HL-60/S4 treated with retinoic acid at 250 ng/mL for 4 days and 3 days (cell line): ENCODE measurements around the gene AAGAB.

Experiments
- in situ Hi-C: fragments of 300-500 bp; cut with MboI; formaldehyde crosslinking; loops from 2 replicates; pipeline ENCODE4 v1.7.0; 2022; ENCODE audit warnings: low sequenced_read_pairs

AAGAB gene

DNA sequence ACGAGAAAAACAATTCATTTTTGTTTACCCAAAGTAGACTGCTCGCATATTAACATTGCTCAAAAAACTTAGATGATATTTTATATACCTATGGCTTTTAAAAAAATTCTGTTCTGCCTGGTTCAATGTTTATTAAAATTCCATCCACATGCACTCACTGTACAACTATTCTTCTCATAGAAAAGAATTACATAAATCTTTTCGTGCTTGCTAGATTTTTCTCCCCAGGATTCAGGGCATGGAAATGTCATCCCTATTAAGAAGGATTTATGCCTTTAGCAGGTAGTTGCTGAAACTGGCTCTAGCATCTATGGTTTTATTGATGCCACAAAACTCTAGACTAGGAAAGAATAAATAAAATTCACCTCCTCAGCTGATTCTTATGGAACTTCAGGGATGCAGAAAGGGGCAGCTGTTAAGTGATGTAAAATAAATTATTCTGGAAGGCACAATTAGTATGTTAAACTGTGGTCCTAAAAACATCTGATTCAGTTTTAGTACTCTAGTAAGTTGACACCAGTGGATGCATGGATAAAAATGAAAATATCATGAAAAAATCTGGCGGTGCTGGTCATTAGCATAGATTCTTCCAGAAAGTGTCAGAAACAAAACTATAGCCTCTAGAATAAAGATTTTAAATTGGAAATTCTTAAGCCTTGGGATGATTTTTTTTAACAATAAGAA lies 41.6 kb downstream of the AAGAB start:
- in situ Hi-C loops: no loop called here

DNA sequence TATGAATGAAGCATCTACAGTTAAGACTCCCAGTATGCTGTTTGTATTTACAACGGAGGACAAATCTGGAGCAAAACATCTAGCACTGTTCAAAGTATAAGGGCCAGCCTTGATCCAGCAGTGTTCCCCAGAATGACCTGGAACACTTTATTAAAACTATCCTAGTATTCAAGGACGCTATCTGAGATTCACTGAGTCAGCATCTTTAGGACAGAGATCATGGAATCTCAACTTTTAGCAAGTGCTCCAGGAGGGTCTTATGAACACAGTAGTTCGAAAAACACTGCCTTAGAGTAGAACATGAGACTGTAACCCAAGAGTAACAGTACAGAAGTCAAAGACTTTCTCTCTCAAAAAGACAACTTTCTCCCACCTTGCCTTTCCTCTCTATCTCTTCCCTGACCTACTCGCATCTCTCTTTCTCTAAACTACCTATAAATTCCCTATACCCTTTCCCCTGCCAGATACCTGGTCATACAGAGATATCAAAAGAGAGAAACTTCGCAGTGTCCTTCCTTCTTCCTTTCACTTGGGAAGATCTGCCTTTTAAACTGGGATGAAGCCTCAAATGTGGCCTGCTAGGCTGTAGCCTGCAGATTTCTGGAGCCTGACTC lies 43.8 kb downstream of the AAGAB start:
- in situ Hi-C loops: no loop called here

GRCh38 chr15:67208396-67208795 lies 46.1 kb downstream of the AAGAB start:
- in situ Hi-C loops: no loop called here

GRCh38 chr15:67207555-67208207 lies 46.8 kb downstream of the AAGAB start:
- in situ Hi-C loops: no loop called here

- in situ Hi-C loops: no loop called here
Measured at GRCh38 chr15:67202991-67203390, 51.5 kb downstream of the AAGAB start.

GRCh38 chr15:67202091-67202490 lies 52.4 kb downstream of the AAGAB start:
- in situ Hi-C loops: no loop called here

GRCh38 chr15:67201136-67201535 lies 53.3 kb downstream of the AAGAB start:
- in situ Hi-C loops: no loop called here

DNA sequence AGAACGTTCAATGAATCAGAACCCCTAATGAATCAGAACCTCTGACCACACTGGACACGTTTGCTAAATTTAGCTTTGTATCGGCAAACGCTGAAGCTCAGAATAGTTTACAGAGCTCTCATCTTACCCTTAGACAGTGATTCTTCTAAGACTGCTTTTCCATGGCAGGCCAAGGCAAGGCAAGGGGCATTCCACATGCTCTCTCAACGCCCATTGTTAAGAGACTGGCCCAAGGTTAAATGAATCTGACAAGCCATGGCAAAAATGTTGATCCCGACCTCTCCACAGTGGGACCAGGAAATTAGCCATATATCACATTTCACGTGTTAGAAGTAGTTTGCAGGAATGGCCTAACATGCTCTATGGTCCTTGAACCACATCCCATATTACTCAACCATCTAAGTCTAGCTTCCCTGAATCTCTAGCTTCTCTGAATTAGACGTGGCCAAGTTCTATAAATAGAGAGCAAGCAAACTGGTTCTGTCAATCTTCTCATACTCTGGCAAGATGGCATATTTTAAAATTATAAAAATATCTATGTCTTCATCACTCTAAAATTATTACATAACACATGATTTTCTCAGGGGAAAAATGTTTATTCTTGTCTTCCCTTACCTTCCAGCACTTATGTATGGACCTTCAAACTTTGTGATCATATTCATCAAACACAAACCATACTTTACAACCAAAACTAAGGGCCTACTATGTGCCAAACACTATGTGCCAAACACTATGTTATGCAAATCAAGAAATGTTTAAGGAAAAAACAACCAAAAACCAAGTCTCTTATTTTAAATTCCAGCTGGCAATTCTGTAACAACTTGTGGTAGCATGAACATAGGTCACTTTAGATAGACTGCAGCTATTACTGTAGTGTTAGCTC lies 54.3 kb downstream of the AAGAB start:
- in situ Hi-C loops: no loop called here

GRCh38 chr15:67199391-67199790 lies 55.1 kb downstream of the AAGAB start:
- in situ Hi-C loops: no loop called here

GRCh38 chr15:67198157-67198754 lies 56.2 kb downstream of the AAGAB start:
- in situ Hi-C loops: no loop called here

GRCh38 chr15:67197364-67197695 lies 57.1 kb downstream of the AAGAB start:
- in situ Hi-C loops: no loop called here

DNA sequence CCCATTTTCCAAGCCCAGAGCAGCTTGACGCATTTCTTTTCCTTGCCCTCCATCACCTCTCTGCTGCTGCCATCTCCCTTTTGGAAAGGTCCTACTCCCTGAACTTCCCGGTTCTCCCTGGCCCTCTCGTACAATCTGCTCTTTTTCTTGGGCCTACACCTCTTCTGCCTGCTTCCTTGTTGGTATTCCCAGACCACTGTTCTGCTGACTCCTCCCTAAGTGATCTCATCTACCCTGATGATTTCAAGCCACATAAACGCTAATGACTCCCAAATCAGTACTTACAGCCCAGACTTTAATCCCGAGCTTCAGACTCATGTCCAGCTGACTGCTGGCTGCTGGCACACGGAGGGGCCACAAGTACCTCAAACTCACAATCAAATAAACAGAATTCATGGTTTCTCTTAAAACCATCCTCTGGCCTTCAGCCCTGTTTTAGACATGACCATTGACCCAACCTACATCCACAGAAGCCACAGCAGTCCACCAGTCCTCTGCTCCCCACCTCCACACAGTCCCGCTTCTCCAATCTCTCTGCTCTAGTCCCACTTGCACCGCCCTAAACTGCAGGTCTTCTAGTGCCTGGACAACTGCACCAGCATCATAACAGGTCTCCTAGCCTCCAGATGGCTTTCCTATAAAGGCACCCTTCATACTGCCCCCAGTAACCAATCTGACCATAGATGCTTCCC lies 57.6 kb downstream of the AAGAB start:
- in situ Hi-C loops: no loop called here

DNA sequence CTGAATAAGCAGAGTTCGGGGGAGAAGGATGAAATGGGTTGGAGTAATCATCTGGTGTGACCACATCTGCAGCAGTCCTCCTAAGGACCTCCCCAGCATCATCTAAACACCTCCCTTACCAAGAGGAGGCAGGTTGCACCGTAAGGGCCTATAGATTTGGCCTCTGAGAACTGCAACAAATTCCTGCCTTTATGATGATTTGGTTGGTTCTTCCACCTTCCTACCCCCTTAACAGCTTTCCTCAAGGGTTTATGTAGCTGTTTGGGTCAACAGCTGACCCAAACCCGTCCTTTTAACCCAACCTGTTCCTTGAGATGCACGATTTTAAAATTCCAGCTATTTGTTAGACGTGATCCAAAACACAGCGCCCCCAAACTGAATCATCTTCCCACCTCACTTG lies 58.2 kb downstream of the AAGAB start:
- in situ Hi-C loops: no loop called here

DNA sequence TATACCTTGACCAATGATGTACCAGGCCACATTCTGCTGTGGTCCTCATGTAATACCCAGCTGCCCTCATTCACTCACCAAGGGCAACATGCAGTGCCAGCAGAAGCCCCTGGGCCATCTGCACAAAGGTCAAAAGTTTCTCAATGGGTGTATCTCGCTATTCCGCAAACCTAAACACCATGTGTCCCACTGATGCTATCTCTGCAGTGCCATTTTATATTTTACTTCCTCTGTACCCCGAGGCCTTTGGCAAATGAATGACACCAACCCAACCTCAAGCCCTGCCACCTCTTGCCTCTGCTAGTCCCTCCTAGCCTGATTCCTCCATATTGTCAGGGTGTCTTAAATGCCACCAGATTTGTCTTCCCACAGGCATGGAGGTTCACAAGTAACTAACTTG lies 59.2 kb downstream of the AAGAB start:
- in situ Hi-C loops: no loop called here

DNA sequence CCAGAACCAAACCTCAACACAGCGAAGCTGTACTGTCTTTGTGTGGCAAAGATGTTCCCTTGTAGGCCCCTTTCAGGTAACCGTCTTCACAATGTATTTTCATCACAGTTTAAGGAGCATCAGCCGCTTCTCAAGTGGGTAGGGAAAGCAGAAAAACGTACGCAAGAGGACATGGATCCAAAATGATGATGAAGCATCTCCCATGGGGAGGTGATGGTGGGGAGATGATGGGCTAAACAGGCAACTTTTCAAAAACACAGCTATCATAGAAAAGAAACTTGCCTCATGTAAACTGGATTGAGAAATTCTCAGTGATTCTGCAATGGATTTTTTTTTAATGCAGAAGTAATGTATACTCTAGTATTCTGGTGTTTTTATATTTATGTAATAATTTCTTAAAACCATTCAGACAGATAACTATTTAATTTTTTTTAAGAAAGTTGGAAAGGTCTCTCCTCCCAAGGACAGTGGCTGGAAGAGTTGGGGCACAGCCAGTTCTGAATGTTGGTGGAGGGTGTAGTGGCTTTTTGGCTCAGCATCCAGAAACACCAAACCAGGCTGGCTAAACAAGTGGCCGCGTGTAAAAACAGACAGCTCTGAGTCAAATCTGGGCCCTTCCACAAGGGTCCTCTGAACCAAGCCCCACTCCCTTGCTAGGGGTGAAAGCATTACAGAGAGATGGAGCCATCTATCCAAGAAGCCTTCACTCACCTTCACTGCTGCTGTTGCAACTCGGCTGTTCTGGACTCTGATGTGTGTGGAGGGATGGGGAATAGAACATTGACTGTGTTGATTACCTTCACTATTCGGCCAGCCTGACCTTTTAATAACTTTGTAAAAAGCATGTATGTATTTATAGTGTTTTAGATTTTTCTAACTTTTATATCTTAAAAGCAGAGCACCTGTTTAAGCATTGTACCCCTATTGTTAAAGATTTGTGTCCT lies 60.0 kb downstream of the AAGAB start:
- in situ Hi-C loops: no loop called here

DNA sequence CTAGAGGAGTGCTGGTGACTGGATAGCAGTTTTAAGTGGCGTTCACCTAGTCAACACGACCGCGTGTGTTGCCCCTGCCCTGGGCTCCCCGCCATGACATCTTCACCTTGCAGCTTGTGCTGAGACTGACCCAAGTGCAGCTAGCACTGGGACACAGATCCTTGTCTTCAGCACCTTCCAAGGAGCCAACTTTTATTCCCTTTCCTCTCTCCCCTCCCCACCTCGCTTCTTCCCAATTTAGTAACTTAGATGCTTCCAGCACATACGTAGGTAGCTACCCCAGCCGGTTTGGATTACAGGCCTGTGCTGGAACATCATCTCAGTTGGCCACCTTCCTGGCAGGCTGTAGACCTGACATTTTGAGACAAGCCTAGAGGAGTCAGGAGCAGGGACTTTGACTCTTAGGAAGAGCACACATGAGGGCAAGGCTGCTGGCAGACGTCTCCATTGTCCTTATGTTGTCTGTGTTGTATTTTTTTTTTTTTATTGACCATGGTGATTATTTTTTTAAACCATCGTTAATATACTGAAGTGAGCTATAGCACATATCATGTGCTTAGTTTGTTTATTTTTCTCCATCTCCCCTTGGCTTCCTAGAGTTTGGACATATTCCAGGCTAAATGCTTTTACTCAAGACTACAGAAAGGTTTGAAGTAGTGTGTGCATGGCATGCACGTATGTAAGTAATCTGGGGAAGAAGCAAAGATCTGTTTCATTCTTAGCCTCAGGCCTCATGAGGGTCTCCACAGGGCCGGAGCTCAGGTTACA lies 61.1 kb downstream of the AAGAB start:
- in situ Hi-C loops: no loop called here

DNA sequence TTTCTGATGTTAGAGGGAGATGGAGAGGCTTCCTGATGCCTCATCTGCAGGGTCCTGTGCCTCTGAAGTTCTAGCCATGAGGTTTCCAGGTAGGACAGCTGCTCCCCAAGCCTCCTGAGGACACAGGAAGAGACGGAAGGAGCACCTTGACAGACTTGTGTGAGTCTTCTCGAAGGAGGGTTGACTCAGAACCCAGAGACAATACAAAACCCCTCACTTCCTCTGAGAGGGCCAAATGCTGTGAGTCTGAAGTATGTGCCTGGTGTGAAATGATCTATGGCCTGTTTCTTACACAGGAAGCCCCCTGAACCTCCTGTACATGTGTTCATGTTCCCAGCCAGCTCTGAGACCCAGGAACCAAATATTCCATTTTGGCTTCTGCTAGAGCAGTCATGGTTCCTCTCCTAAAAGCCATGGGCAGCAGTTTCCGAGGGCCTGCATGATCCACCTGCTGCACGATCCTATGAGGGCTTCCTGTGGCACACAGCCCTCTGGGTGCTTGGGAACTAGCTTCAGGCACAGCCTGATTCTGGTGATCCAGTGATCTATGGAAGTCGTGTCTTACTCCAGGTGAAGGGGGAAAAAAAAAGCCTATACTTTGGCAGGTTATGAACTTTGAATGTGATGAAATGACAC lies 62.2 kb downstream of the AAGAB start:
- in situ Hi-C loops: no loop called here

GRCh38 chr15:67190813-67191212 lies 63.6 kb downstream of the AAGAB start:
- in situ Hi-C loops: no loop called here
